GM11168 (cell line): Measurements from ENCODE around the gene CUX1.

Source experiments
- in situ Hi-C: fragments of 300-500 bp; cut with MboI; formaldehyde crosslinking; loops from one replicate; pipeline ENCODE4 v1.12.0; 2022; ENCODE audit warnings: low sequenced_read_pairs; ENCODE audit not compliant: unreplicated experiment

CUX1 gene

GRCh38 chr7:101945034-101945758 lies 127.8 kb downstream of the CUX1 start:
- in situ Hi-C loops = no loop called here

- in situ Hi-C loops = no loop called here
Observed at GRCh38 chr7:101947899-101948298, 130.5 kb downstream of the CUX1 start.

GRCh38 chr7:101948650-101949049 lies 131.2 kb downstream of the CUX1 start:
- in situ Hi-C loops = no loop called here

DNA sequence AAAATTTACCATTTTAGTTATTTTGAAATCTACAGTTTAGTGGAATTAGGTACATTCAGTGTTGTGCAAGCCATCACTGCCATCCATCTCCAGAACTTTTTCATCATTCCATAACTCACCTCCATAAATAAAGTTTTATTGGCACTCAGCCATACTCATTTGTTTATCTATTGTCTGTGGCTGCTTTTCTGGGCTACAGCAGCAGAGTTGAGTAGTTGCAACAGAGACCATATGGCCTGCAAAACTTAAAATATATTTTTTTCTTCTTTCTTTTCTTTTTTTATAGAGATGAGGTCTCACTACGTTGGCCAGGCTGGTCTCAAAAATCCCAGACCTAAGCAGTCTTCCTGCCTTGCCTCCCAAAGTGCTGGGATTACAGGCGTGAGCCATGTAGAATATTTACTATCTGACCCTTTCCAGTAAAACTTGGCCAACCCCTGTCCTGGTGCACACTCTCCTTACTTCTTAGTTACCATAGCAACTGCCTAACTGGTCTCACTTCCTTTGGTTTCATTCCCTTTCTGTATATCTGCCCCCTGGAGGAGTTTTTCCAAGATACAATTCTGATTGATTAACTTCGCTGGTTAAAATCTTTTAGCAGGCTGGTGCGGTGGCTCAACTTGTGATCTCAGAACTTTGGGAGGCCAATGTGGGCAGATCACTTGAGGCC lies 133.2 kb downstream of the CUX1 start:
- in situ Hi-C loops = no loop called here

- in situ Hi-C loops = no loop called here
Observed at GRCh38 chr7:101951757-101952156, 134.3 kb downstream of the CUX1 start.

DNA sequence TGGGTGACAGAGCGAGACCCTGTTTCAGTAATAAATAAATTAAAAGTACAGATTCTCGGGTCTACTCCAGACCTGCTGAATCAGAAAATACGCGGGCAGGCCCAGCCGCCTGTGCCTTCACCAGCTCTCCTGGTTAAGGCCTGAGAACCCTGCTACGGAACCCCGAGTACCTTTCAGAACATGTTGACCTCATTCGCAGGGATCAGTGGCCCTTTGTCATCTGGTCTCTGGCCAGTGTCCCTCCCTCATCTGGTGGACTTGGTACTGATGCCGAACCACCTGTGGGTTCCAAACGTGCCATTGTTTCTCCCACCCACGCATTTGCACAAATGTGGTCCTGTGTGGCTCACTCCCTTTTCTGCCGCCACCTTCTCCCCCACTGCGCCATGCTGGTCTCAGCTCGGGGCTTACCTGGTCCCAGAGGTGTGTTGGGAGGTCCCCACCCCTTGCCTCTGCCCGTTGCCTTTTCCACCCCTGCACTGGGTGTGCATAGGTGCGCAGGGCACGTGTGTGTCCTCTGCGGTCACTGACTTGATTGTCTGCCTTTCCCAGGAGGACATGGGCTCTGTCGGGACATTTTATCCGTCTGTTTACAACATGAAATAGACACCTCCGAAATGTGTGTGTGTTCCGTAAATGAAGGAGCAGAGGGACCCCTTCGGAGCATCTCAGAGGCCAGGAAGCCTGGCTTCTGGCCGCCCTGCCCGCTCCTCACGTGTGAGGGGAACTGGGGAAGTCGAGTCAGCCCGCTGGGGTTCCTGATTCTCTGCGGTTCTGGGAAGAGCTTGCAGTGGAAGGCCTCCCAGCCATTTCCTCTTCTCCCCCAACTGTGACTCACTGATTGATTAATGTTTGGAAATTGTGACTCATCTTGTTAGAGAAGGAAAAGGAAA lies 135.2 kb downstream of the CUX1 start:
- in situ Hi-C loops = no loop called here

- in situ Hi-C loops = no loop called here
Observed at GRCh38 chr7:101953248-101953819, 135.9 kb downstream of the CUX1 start.

GRCh38 chr7:101954499-101954898 lies 137.1 kb downstream of the CUX1 start:
- in situ Hi-C loops = no loop called here

- in situ Hi-C loops = no loop called here
Observed at GRCh38 chr7:101956130-101956529, 138.7 kb downstream of the CUX1 start.

- in situ Hi-C loops = no loop called here
Observed at GRCh38 chr7:101957744-101958525, 140.5 kb downstream of the CUX1 start.

DNA sequence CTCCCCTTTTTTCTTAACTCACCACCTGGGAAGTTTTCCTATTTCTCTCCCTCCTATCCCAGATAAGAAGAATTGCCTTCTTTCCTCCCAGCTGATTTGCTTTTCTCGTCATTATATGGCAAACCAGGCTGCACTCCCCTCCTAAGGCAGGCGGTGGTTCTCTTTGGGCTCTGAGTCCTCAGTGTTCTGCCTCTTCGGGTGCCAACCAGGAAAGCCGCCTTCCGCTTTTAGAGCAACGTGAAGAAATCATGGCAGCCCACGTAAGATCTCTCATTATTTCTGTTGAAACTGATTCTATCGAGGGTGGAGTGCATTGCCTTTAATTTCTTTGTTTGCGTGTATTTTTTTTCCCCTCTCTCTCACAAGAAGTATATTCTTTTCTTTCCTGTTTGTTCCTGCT lies 141.9 kb downstream of the CUX1 start:
- in situ Hi-C loops = no loop called here

GRCh38 chr7:101959829-101960228 lies 142.4 kb downstream of the CUX1 start:
- in situ Hi-C loops = no loop called here

DNA sequence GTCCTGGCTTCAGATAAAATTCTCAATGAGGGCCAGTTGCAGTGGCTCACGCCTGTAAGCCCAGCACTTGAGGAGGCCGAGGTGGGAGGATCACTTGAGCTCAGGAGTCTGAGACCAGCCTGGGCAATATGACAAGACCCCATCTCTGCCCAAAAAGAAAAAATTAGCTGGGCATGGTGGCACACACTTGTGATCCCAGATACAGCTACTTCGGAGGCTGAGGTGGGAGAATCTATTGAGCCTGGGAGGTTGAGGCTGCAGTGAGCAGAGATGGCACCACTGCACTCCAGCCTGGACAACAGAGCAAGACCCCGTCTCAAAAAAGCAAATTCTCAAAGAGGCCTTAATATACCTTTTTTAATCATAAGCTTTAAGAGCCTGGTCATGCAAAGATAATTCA lies 142.9 kb downstream of the CUX1 start:
- in situ Hi-C loops = no loop called here

GRCh38 chr7:101960985-101961708 lies 143.7 kb downstream of the CUX1 start:
- in situ Hi-C loops = no loop called here

DNA sequence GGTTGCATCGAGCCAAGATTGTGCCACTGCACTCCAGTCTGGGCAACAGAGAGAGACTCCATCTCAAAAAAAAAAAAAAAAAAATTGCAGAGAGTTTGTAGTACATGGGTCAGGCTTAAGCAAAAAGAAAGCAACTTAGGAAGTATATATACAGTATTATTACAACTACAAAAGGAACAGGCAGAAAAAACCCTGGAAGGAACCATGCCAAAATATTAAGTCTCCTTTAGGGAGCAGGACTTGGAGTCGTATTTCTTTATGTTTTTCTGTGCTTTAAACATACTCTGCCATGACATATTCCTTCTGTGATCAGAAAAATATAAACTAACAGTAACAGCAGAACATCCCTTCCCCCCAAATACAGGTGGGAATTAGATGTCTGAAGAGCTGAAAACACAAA lies 144.4 kb downstream of the CUX1 start:
- in situ Hi-C loops = no loop called here

DNA sequence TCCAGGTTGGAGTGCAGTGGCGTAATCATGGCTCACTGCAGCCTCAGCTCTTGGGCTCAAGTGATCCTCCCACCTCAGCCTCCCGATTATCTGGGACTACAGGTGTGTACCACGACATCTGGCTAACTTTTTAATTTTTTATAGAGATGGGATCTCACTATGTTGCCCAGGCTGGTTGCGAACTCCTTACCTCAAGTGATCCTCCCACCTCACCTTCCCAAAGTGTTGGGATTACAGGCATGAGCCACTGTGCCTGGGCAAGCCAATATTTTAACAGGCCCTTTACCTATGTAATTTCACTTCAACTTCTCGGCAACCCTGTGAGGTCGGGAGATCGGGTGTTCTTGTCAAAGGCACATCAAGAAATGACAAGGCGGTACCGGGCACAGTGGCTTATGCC lies 146.3 kb downstream of the CUX1 start:
- in situ Hi-C loops = no loop called here

GRCh38 chr7:101964680-101965452 lies 147.4 kb downstream of the CUX1 start:
- in situ Hi-C loops = no loop called here

GRCh38 chr7:101968720-101969466 lies 151.5 kb downstream of the CUX1 start:
- in situ Hi-C loops = no loop called here
